ENCODE measurements around the gene SPRR2B.

- no peak for TF ChIP-seq TAF1 (IDR thresholded peaks at IDR 0.05; ENCODE audit: low read depth, low read length)
- TF ChIP-seq POLR2AphosphoS5 (IDR thresholded peaks at IDR 0.05; ENCODE audit: low read depth, low read length) = no peak
Observed at GRCh38 chr1:153040950-153041631, 30.3 kb downstream of the SPRR2B start, which contains the start of gene SPRR2D.

All from GM12891 (cell line).